Erythroblast (primary cell): ENCODE results near the gene ZCCHC24.

Source experiments
- GATA1 ChIP-seq: IDR thresholded peaks from 2 replicates; pipeline ENCODE4 v1.6.1; 2011; ENCODE audit warnings: low read depth, mild to moderate bottlenecking, control low read depth, low read length, moderate library complexity
- POLR2A ChIP-seq: IDR thresholded peaks from 2 replicates; pipeline ENCODE4 v1.6.1; 2011; ENCODE audit warnings: mild to moderate bottlenecking, low read length

DNA sequence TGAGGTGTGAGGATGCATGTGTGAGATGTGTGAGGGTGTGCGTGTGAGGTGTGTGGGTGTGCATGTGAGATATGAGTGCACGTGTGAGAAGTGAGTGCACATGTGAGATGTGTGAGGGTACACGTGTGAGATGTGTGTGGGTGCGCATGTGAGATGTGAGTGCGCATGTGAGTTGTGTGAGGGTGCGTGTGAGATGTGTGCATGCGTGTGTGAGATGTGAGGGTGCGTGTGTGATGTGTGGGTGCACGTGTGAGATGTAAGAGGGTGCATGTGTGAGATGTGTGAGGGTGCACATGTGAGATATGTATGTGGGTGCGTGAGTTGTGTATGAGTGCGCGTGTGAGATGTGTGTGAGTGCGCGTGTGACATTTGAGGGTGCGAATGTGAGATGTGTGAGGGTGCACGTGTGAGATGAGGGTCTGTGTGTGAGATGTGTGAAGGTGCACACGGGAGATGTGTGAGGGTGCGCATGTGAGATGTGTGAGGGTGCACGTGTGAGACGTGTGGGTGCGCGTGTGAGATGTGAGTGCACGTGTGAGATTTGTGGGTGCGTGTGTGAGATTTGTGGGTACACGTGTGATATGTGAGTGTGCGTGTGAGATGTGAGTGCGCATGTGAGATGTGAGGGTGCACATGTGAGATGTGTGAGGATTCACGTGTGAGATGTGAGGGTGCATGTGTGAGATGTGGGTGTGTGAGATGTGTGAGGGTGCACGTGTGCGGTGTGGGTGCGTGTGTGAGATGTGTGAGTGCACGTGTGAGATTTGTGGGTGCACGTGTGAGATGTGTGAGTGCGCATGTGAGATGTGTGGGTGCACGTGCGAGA lies 67.7 kb downstream of the ZCCHC24 start:
- no peak for TF ChIP-seq POLR2A
- no peak for TF ChIP-seq GATA1
